Stomach (tissue), 9 donors: ENCODE measurements around the gene COL3A1. TPM values are rescaled to one million over a fixed set of nuclear protein-coding genes. Genes with fewer than 3 reads are reported as not detected.
A peak's percentile ranks its signal among the peaks of the same experiment; 100 is the strongest.

Experiments used
- DNase-seq, 2 donors: peaks; one replicate each; pipeline versions ENCODE4 v3.0.0 to v3.0.0-alpha.2; 2013 to 2019
- H3K27ac ChIP-seq, 5 donors: fragments of 200-600 bp in 4 of 5; sonication (generic) in 4 of 5; one replicate each; pipeline ENCODE4 v1.5.1; 2013 to 2019; ENCODE audit warnings: mild to moderate bottlenecking in 1 of 5, moderate library complexity in 1 of 5
- H3K27me3 ChIP-seq, 3 donors: fragments of 200-600 bp; sonication (generic); one replicate each; pipeline ENCODE4 v1.5.1; 2017 to 2019; ENCODE audit warnings: mixed run types in 1 of 3
- H3K36me3 ChIP-seq, 4 donors: fragments of 200-600 bp; sonication (generic); 1 replicate in 3 of 4; 2 replicates in 1 of 4; pipeline ENCODE4 v1.5.1; 2016 to 2019
- H3K4me1 ChIP-seq, 4 donors: fragments of 200-600 bp; sonication (generic); one replicate each; pipeline ENCODE4 v1.5.1; 2016 to 2019
- H3K4me3 ChIP-seq, 4 donors: fragments of 200-600 bp; sonication (generic) in 3 of 4; one replicate each; pipeline ENCODE4 v1.5.1; 2016 to 2019; ENCODE audit warnings: mild to moderate bottlenecking in 1 of 4
- H3K9me3 ChIP-seq, 4 donors: fragments of 200-600 bp; sonication (generic); one replicate each; pipeline ENCODE4 v1.5.1; 2016 to 2019
- EP300 ChIP-seq: sonication (generic); formaldehyde crosslinking; IDR thresholded peaks from one replicate; pipeline ENCODE4 v1.6.1; 2017; ENCODE audit warnings: antibody characterized with exemption
- POLR2A ChIP-seq, 4 donors: fragments of 450-650 bp; IDR thresholded peaks; one replicate each; pipeline ENCODE4 v1.6.1; 2016; ENCODE audit warnings: antibody characterized with exemption in 4 of 4, control low read depth in 2 of 4, mild to moderate bottlenecking in 1 of 4, moderate library complexity in 1 of 4
- POLR2AphosphoS5 ChIP-seq, 3 donors: sonication (generic); formaldehyde crosslinking; IDR thresholded peaks; one replicate each; pipeline ENCODE4 v1.6.1; 2016; ENCODE audit warnings: antibody characterized with exemption in 3 of 3
- WGBS, 5 donors: extraction: QIAGEN DNeasy Blood & Tissue Kit in 3 of 5; methylation state at CpG; one replicate each; pipeline versions ENCODE4 v1.1.5 to v1.1.7; 2013 to 2018; 5-methylcytosine and 5-hydroxymethylcytosine counted together
- intact Hi-C: fragments of 100-400 bp; cut with DNase I; formaldehyde crosslinking; loops from one replicate; pipeline ENCODE4 v1.15.1; 2023; ENCODE audit warnings: low total_unique reads
- polyA plus RNA-seq, 3 donors: library from polyadenylated mRNA; stranded (reverse); fragments of 200-250 nt; gene quantifications; one replicate each; pipeline ENCODE4 v1.2.3, GENCODE V29; 2013
- total RNA-seq, 5 donors: library from RNA; depleted of rRNA; stranded (reverse); fragments of >200 nt; gene quantifications; one replicate each; pipeline versions ENCODE4 v1.1.0 to v1.2.3, GENCODE V29; 2014 to 2016
- TF ChIP-seq, protein P1 (sequence below), 7 experiments: fragments of 450-650 bp in 4 of 7; fragments of 200-600 bp in 3 of 7; sonication (generic) in 3 of 7; IDR thresholded peaks; one replicate each; pipeline ENCODE4 v1.5.1; 2016 to 2019; ENCODE audit warnings: antibody characterized with exemption in 7 of 7, control low read depth in 2 of 7, mild to moderate bottlenecking in 1 of 7
- donor health status: healthy with polysubstance abuse.
- donor health status: Bipolar disorder and iron deficiency.
- donor health status: healthy.

Gene COL3A1
- total and polyA plus RNA-seq, 8 donors: 60.7 to 7,728 (median 145) TPM

GRCh38 chr2:188979187-188980114 lies 5.3 kb downstream of the COL3A1 start:
- Histone ChIP-seq H3K27ac (peak overlapping the region in 4 of 5 donors; percentile 72 to 83 (median 79)), H3K4me1 (peaks cover 0 to 8% (median under 1%) of the 10 kb centered on the region in 4 donors), H3K4me3 (peak overlapping the region in 3 of 4 donors; percentile 10 to 45 (median 43)), H3K27me3 (no peaks in the 10 kb centered on the region), H3K9me3 (no peaks in the 10 kb centered on the region), H3K36me3 (no peaks in the 10 kb centered on the region)
- no peak for DNase-seq
- TF ChIP-seq EP300: no peak
- TF ChIP-seq POLR2A (IDR thresholded peaks at IDR 0.05): no peak
- TF ChIP-seq, protein P1, sequence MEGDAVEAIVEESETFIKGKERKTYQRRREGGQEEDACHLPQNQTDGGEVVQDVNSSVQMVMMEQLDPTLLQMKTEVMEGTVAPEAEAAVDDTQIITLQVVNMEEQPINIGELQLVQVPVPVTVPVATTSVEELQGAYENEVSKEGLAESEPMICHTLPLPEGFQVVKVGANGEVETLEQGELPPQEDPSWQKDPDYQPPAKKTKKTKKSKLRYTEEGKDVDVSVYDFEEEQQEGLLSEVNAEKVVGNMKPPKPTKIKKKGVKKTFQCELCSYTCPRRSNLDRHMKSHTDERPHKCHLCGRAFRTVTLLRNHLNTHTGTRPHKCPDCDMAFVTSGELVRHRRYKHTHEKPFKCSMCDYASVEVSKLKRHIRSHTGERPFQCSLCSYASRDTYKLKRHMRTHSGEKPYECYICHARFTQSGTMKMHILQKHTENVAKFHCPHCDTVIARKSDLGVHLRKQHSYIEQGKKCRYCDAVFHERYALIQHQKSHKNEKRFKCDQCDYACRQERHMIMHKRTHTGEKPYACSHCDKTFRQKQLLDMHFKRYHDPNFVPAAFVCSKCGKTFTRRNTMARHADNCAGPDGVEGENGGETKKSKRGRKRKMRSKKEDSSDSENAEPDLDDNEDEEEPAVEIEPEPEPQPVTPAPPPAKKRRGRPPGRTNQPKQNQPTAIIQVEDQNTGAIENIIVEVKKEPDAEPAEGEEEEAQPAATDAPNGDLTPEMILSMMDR (IDR thresholded peaks at IDR 0.05): no peak
- TF ChIP-seq POLR2AphosphoS5 (IDR thresholded peaks at IDR 0.05): no peak
- intact Hi-C loops: loop anchor here (10.0 kb wide), 1 partner anchor 455 kb away; no protein-coding TSS in a partner anchor
- WGBS, 5 donors: 40 to 63% (median 60%) methylated on average over 3 of the region's 3 CpGs

DNA sequence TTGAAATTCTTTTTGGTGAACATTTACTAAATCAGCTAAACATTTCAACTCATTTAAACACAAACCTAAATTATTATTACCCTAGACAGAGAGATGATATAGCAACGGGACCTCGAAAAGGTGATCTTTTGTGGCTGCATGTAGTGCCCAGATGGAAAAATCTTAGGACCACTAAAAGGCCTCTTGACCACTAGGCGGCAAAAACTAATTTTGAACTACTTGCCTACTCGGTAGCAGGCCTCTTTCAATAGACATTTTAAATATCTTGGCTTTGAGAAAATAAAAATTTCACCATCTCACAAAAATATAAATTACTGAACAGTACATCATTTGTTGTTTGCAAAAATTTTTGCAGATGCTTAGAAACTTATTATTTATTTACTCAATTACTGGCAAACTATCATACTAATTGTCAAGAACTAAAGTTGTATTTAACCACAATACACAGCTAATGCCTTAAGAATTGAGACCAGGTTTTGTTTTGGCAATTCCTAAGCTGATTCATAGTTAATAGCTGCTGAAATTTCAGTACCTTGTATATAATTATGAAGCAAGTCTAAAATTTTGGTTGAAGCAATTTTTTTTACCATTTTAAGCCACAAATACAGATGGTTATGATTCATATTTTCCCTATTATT lies 9.4 kb downstream of the COL3A1 start:
- intact Hi-C loops: loop anchor here (10.0 kb wide), 1 partner anchor 459 kb away; no protein-coding TSS in a partner anchor
- peaks cover 0 to 19% (median 8%) of the 10 kb centered on the region in 4 donors for H3K4me1 ChIP-seq
- H3K9me3 ChIP-seq: no peaks in the 10 kb centered on the region
- peak overlapping the region in 4 of 5 donors; percentile 22 to 83 (median 73) for H3K27ac ChIP-seq
- H3K27me3 ChIP-seq: no peaks in the 10 kb centered on the region
- H3K36me3 ChIP-seq: peaks cover 0 to 31% (median 8%) of the 10 kb centered on the region in 4 donors
- DNase-seq: no peak
- no peak overlapping the region for H3K4me3 ChIP-seq
- TF ChIP-seq EP300: no peak
- TF ChIP-seq, protein P1 (IDR thresholded peaks at IDR 0.05): peak in 2 of 7 experiments; percentile 8 to 37
- 51 to 68% (median 54%) methylated on average over 4 of the region's 4 CpGs for WGBS, 5 donors

GRCh38 chr2:188984065-188984491 lies 9.9 kb downstream of the COL3A1 start:
- Histone ChIP-seq H3K9me3 (no peaks in the 10 kb centered on the region), H3K36me3 (peaks cover 0 to 31% (median 10%) of the 10 kb centered on the region in 4 donors), H3K27me3 (no peaks in the 10 kb centered on the region), H3K4me1 (peaks cover 0 to 19% (median 8%) of the 10 kb centered on the region in 4 donors), H3K4me3 (no peak overlapping the region), H3K27ac (peak overlapping the region in 4 of 5 donors; percentile 22 to 83 (median 73))
- no peak for DNase-seq
- intact Hi-C loops: loop anchor here (10.0 kb wide), 1 partner anchor 459 kb away; no protein-coding TSS in a partner anchor
- no peak for TF ChIP-seq POLR2A (IDR thresholded peaks at IDR 0.05)
- TF ChIP-seq EP300: no peak
- TF ChIP-seq POLR2AphosphoS5 (IDR thresholded peaks at IDR 0.05): no peak
- TF ChIP-seq, protein P1 (IDR thresholded peaks at IDR 0.05): peak in 1 of 7 experiments; percentile 10

DNA sequence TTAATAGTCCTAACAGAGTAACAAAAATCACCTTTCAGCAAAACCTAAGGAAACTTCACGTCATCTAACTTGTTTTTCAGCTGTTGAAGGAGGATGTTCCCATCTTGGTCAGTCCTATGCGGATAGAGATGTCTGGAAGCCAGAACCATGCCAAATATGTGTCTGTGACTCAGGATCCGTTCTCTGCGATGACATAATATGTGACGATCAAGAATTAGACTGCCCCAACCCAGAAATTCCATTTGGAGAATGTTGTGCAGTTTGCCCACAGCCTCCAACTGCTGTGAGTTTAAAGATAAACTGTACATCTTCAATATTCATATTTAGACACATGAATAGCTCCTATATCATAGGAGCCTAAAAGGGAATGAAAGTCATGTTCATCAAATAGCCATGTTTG lies 10.5 kb downstream of the COL3A1 start:
- Histone ChIP-seq H3K27ac (peak overlapping the region in 4 of 5 donors; percentile 22 to 83 (median 73)), H3K4me1 (peaks cover 0 to 19% (median 8%) of the 10 kb centered on the region in 4 donors), H3K4me3 (no peak overlapping the region), H3K36me3 (peaks cover 0 to 34% (median 11%) of the 10 kb centered on the region in 4 donors), H3K9me3 (no peaks in the 10 kb centered on the region), H3K27me3 (no peaks in the 10 kb centered on the region)
- DNase-seq: peak in 1 of 2 donors; percentile 69
- WGBS, 5 donors: 47 to 81% (median 70%) methylated on average over 5 of the region's 5 CpGs
- intact Hi-C loops: loop anchor here (10.0 kb wide), 1 partner anchor 460 kb away; no protein-coding TSS in a partner anchor
- TF ChIP-seq POLR2AphosphoS5 (IDR thresholded peaks at IDR 0.05) (peak in 1 of 3 donors; percentile 70), EP300 (no peak)
